Measurements from ENCODE around the gene SYNPO2. TPM values are rescaled to one million over a fixed set of nuclear protein-coding genes. Genes with fewer than 3 reads are reported as not detected.
"Not testable (repeated sequence)": the region's sequence is repeated elsewhere in the genome, so short reads cannot be mapped to it uniquely, and the experiment has no call there.

SYNPO2 gene
- total RNA-seq, 2 experiments from 2014 or later = 0.12 to 0.19 TPM

- no peaks in the 10 kb centered on the region for H3K9me3 Mint-ChIP-seq
- H3K27ac Mint-ChIP-seq = no peak overlapping the region
- peaks cover 11% of the 10 kb centered on the region for H3K4me1 Mint-ChIP-seq (ENCODE audit: low read depth)
- ChIA-PET POLR2A (interaction anchor here (0.7 kb wide), 1 partner anchor 1029 kb away, joined by 3 read pairs; the partner anchor contains the start of gene MAD2L1), CTCF (no interaction called here)
- intact Hi-C loops (cut with micrococcal nuclease) = loop anchor here (1.0 kb wide), 1 partner anchor 172 kb away; no protein-coding TSS in a partner anchor
- H3K36me3 Mint-ChIP-seq = no peaks in the 10 kb centered on the region
- H3K4me3 Mint-ChIP-seq = no peak overlapping the region
- DNase-seq = no peak
- peaks cover 6% of the 10 kb centered on the region for H3K27me3 Mint-ChIP-seq
Observed at GRCh38 chr4:119037709-119038108, 149.1 kb downstream of the SYNPO2 start.

DNA sequence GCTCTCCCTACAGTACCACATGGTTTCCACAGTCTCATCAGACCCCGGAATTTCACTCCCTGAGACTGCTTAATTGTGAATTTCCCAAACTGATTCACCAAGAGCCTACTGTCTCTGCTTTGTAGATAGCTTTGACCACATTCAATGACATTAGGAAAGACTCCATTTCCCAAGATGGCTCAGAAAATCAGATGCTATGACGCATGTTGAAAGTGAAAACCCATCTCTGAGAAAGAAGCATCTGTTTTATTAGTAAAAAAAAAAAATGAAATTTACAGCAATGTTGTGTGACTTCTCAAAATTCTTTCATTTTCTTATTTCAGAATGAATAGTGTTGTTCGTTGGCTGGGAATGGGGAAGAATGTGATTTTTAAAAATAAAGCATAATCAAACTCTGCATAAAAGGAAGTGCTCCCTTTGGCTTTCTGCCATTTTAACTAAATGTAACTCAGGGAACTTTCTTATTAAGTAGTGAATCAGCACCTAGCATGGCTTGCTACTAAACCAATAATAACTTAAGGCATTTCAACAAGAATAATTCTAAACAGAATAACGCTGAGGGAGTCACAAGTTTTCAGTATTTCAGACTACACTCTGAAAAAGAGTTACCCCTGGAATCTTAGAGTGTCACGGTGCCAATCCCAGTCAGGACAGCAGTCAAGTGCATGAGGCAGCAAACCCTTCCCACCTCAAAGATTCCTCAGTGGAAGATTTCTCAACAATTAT is 149.6 kb downstream of the SYNPO2 start:
- Mint-ChIP-seq H3K27ac (no peak overlapping the region), H3K36me3 (no peaks in the 10 kb centered on the region), H3K4me1 (ENCODE audit: low read depth) (peaks cover 11% of the 10 kb centered on the region), H3K4me3 (no peak overlapping the region), H3K9me3 (no peaks in the 10 kb centered on the region), H3K27me3 (peaks cover 6% of the 10 kb centered on the region)
- ChIA-PET CTCF (interaction anchor here (1.4 to 2.0 kb wide), 2 partner anchors 57 to 267 kb away, joined by 3 to 9 read pairs; no protein-coding TSS in a partner anchor), POLR2A (interaction anchor here (0.7 kb wide), 1 partner anchor 1028 kb away, joined by 3 read pairs; the partner anchor contains the start of gene MAD2L1)
- no peak for DNase-seq
- intact Hi-C loops (cut with micrococcal nuclease) = loop anchor here (1.0 kb wide), 1 partner anchor 171 kb away; no protein-coding TSS in a partner anchor

DNA sequence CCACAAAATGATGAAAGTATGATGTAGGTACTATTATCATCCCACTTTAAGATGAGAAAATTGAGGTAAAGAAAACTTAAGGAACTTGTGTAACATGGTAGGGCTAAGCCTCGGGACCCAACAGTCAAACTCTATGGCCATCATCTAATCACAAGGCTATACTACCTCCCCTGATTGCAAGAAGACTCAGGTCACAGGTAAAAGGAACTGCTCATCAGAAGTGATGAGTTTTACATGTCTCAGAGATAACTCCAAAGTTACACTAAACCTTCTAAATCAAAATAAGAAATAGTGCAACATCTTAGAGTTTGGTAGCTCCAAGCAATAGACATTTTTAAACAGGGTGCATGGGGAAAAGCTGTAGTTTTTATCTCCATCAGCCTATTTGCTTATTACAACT is 150.5 kb downstream of the SYNPO2 start:
- ChIA-PET POLR2A (no interaction called here), CTCF (interaction anchor here (0.9 to 2.0 kb wide), 3 partner anchors 10 to 268 kb away, joined by 3 to 9 read pairs (median 3); no protein-coding TSS in a partner anchor)
- Mint-ChIP-seq H3K36me3 (no peaks in the 10 kb centered on the region), H3K9me3 (no peaks in the 10 kb centered on the region), H3K4me1 (ENCODE audit: low read depth) (peaks cover 11% of the 10 kb centered on the region), H3K4me3 (no peak overlapping the region), H3K27ac (no peak overlapping the region), H3K27me3 (peaks cover 6% of the 10 kb centered on the region)
- intact Hi-C loops (cut with micrococcal nuclease) = no loop called here
- DNase-seq = no peak

DNA sequence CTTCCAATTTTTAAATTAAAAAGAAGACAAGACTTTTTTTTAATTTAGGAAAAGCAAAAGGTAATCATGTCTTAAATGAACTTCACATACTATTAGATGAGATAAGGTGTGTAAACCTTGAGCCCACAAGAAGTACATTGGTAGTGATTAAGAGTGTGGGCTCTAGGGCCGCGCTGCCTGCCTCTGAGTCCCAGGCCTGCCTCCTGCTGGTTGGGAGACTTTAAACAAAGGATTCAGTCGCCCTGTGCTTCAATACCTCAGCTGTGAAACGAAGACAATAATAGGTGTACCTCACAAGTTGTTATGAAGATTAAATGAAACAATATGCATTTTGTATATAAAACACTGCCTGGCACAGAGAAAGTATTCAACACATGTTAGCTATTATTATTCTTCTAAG is 151.1 kb downstream of the SYNPO2 start:
- no peaks in the 10 kb centered on the region for H3K9me3 Mint-ChIP-seq
- peaks cover 11% of the 10 kb centered on the region for H3K4me1 Mint-ChIP-seq (ENCODE audit: low read depth)
- H3K4me3 Mint-ChIP-seq = no peak overlapping the region
- H3K27me3 Mint-ChIP-seq = peaks cover 2% of the 10 kb centered on the region
- H3K36me3 Mint-ChIP-seq = no peaks in the 10 kb centered on the region
- DNase-seq = no peak
- ChIA-PET CTCF (interaction anchor here (0.8 to 4.4 kb wide), 11 partner anchors 8 to 589 kb away, joined by 3 to 56 read pairs (median 7); partner anchors contain the start of gene PDE5A), POLR2A (interaction anchor here (1.5 kb wide), 1 partner anchor 173 kb away, joined by 5 read pairs; the partner anchor contains the start of gene USP53)
- no peak overlapping the region for H3K27ac Mint-ChIP-seq
- intact Hi-C loops (cut with micrococcal nuclease) = no loop called here

DNA sequence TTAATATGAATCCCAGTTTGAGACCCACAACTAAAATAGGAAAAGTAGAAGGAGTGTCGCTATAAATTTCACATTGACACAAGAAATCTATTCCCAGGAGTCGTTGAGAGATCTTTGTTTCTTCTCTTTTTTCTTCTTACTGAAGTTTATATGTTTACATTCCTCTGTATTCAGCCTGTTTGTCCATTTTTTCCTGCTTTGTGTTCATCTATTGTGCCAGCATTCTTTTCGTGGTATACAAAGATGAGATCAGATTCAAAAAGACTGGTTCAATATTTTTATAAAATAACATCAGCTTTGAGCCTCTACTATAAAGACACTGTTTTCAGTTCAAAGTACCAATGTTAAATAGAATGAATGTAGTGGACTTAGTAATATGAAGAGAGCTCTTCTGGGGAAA is 151.6 kb downstream of the SYNPO2 start:
- no peaks in the 10 kb centered on the region for H3K9me3 Mint-ChIP-seq
- H3K27ac Mint-ChIP-seq = no peak overlapping the region
- ChIA-PET CTCF (interaction anchor here (0.8 to 4.4 kb wide), 18 partner anchors 9 to 589 kb away, joined by 3 to 56 read pairs (median 4); partner anchors contain the start of gene PDE5A), POLR2A (interaction anchor here (1.0 to 1.5 kb wide), 2 partner anchors 173 to 197 kb away, joined by 3 to 5 read pairs; partner anchors contain the start of gene USP53)
- DNase-seq = no peak
- H3K36me3 Mint-ChIP-seq = no peaks in the 10 kb centered on the region
- peaks cover 2% of the 10 kb centered on the region for H3K27me3 Mint-ChIP-seq
- intact Hi-C loops (cut with micrococcal nuclease) = no loop called here
- peaks cover 11% of the 10 kb centered on the region for H3K4me1 Mint-ChIP-seq (ENCODE audit: low read depth)
- no peak overlapping the region for H3K4me3 Mint-ChIP-seq

- intact Hi-C loops (cut with micrococcal nuclease) = no loop called here
Observed at GRCh38 chr4:119040694-119041185, 152.1 kb downstream of the SYNPO2 start.

GRCh38 chr4:119041396-119041795 is 152.7 kb downstream of the SYNPO2 start:
- peaks cover 11% of the 10 kb centered on the region for H3K4me1 Mint-ChIP-seq (ENCODE audit: low read depth)
- ChIA-PET POLR2A (interaction anchor here (1.0 to 1.5 kb wide), 2 partner anchors 171 to 196 kb away, joined by 3 to 5 read pairs; partner anchors contain the start of gene USP53), CTCF (interaction anchor here (0.6 to 4.4 kb wide), 34 partner anchors 10 to 703 kb away, joined by 3 to 56 read pairs (median 4); partner anchors contain the start of genes PDE5A and USP53)
- no peak overlapping the region for H3K4me3 Mint-ChIP-seq
- H3K36me3 Mint-ChIP-seq = no peaks in the 10 kb centered on the region
- no peaks in the 10 kb centered on the region for H3K9me3 Mint-ChIP-seq
- H3K27me3 Mint-ChIP-seq = peaks cover 2% of the 10 kb centered on the region
- intact Hi-C loops (cut with micrococcal nuclease) = no loop called here
- no peak for DNase-seq
- no peak overlapping the region for H3K27ac Mint-ChIP-seq

More at GRCh38 chr4:119040694-119041185, 152.1 kb downstream of the SYNPO2 start:
- no peaks in the 10 kb centered on the region for H3K36me3 Mint-ChIP-seq
- DNase-seq = no peak
- POLR2A ChIA-PET = interaction anchor here (1.0 to 1.5 kb wide), 2 partner anchors 172 to 197 kb away, joined by 3 to 5 read pairs; partner anchors contain the start of gene USP53
- H3K4me3 Mint-ChIP-seq = no peak overlapping the region
- CTCF ChIA-PET = interaction anchor here (0.6 to 4.4 kb wide), 24 partner anchors 9 to 704 kb away, joined by 3 to 56 read pairs (median 4); partner anchors contain the start of gene PDE5A
- H3K27me3 Mint-ChIP-seq = peaks cover 2% of the 10 kb centered on the region
- no peaks in the 10 kb centered on the region for H3K9me3 Mint-ChIP-seq
- peaks cover 11% of the 10 kb centered on the region for H3K4me1 Mint-ChIP-seq (ENCODE audit: low read depth)
- no peak overlapping the region for H3K27ac Mint-ChIP-seq

- intact Hi-C loops (cut with micrococcal nuclease) = loop anchor here (1.0 to 2.0 kb wide), 3 partner anchors 60 to 244 kb away; partner anchors contain the start of gene USP53
- peaks cover 2% of the 10 kb centered on the region for H3K27me3 Mint-ChIP-seq
- no peaks in the 10 kb centered on the region for H3K36me3 Mint-ChIP-seq
- H3K27ac Mint-ChIP-seq = no peak overlapping the region
- H3K4me3 Mint-ChIP-seq = no peak overlapping the region
- H3K9me3 Mint-ChIP-seq = no peaks in the 10 kb centered on the region
- CTCF ChIA-PET = interaction anchor here (0.6 to 4.4 kb wide), 31 partner anchors 9 to 451 kb away, joined by 3 to 56 read pairs (median 4); partner anchors contain the start of gene USP53
- peaks cover 11% of the 10 kb centered on the region for H3K4me1 Mint-ChIP-seq (ENCODE audit: low read depth)
- POLR2A ChIA-PET = no interaction called here
- DNase-seq = peak; percentile 63
Observed at GRCh38 chr4:119041951-119042560, 153.4 kb downstream of the SYNPO2 start.

DNA sequence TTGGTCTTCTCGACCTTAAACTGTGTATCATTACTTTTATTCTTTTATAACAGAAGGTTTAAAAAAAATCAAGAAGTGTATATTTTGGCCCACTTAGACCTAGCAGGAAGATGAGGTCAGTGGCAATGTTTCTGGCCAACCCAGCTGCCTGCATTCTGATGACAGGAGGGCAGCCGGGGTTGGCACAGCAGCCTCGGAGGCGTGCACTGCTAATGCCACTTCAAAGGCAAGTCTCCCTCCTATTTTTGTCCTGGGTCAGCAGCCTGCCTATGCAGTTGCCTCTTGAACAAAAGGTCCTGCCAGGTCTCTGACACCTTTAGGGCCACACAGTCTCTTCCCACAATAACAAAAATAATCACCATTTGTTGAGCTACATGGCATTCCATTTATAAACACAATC is 157.6 kb downstream of the SYNPO2 start:
- DNase-seq = no peak

DNA sequence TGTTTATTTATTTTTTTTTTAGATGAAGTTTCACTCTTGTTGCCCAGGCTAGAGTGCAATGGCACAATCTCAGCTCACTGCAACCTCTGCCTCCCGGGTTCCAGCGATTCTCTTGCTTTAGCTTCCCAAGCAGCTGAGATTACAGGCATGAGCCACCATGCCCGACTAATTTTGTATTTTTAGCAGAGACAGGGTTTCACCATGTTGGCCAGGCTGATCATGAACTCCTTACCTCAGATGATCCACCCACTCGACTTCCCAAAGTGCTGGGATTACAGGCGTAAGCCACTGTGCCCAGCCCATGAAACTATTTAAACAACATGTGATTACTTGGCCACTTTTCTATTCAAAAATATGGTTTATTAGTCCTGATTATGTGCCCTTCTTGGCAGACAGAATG is 158.4 kb downstream of the SYNPO2 start:
- H3K36me3 Mint-ChIP-seq; DNase-seq; POLR2A ChIA-PET; H3K9me3 Mint-ChIP-seq; H3K27me3 Mint-ChIP-seq; H3K4me1 Mint-ChIP-seq (ENCODE audit: low read depth); intact Hi-C loops (cut with micrococcal nuclease); H3K4me3 Mint-ChIP-seq; CTCF ChIA-PET; H3K27ac Mint-ChIP-seq: not testable (repeated sequence)

More for the DNA sequence above, 157.6 kb downstream of the SYNPO2 start:
- CTCF ChIA-PET = interaction anchor here (1.6 kb wide), 1 partner anchor 15 kb away, joined by 3 read pairs; no protein-coding TSS in a partner anchor
- Mint-ChIP-seq H3K27ac (no peak overlapping the region), H3K36me3 (no peaks in the 10 kb centered on the region), H3K4me1 (ENCODE audit: low read depth) (no peaks in the 10 kb centered on the region), H3K4me3 (no peak overlapping the region), H3K27me3 (peaks cover 4% of the 10 kb centered on the region), H3K9me3 (no peaks in the 10 kb centered on the region)
- intact Hi-C loops (cut with micrococcal nuclease) = no loop called here
- POLR2A ChIA-PET = no interaction called here

DNA sequence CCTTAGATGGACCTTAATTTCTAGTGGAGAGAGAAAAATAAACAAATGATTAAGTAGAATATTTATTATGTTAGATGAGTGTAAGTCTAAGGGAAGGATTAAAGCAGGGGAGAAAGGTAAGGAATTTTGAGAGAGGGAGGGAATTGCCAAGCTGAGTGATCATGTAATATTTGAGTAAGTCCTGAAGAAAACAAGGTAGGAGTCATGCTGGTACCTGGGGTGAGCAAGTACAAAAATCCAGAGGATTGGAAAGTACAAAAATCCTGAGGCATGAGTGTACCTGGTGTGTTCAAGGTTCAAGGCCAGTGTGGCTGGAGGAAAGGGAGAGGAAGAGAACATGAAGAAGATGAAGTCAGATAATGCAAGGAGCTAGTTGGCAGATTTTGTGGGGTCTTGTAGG is 159.8 kb downstream of the SYNPO2 start:
- Mint-ChIP-seq H3K9me3 (no peaks in the 10 kb centered on the region), H3K27ac (no peak overlapping the region), H3K27me3 (peaks cover 2% of the 10 kb centered on the region), H3K4me1 (ENCODE audit: low read depth) (no peaks in the 10 kb centered on the region), H3K36me3 (no peaks in the 10 kb centered on the region), H3K4me3 (no peak overlapping the region)
- intact Hi-C loops (cut with micrococcal nuclease) = no loop called here
- POLR2A ChIA-PET = interaction anchor here (0.7 kb wide), 1 partner anchor 189 kb away, joined by 3 read pairs; no protein-coding TSS in a partner anchor
- CTCF ChIA-PET = no interaction called here
- DNase-seq = no peak
